Nephron progenitor cell (in vitro differentiated cells): ENCODE results near the gene TNPO1.
A peak's percentile ranks its signal among the peaks of the same experiment; 100 is the strongest.

Experiments
- DNase-seq: peaks from one replicate; pipeline ENCODE4 v3.0.0; 2021
- H3K27ac Mint-ChIP-seq: 2 replicates; pipeline ENCODE4 v1.8.0; 2021; ENCODE audit warnings: mild to moderate bottlenecking, moderate library complexity, mixed read lengths
- H3K27me3 Mint-ChIP-seq: 2 replicates; pipeline ENCODE4 v1.8.0; 2021; ENCODE audit warnings: mild to moderate bottlenecking, low read depth, mixed read lengths; ENCODE audit not compliant: poor library complexity
- H3K36me3 Mint-ChIP-seq: 2 replicates; pipeline ENCODE4 v1.8.0; 2021; ENCODE audit warnings: low read depth, mixed read lengths
- H3K4me1 Mint-ChIP-seq: 2 replicates; pipeline ENCODE4 v1.8.0; 2021; ENCODE audit warnings: mixed read lengths
- H3K4me3 Mint-ChIP-seq: 2 replicates; pipeline ENCODE4 v1.8.0; 2021; ENCODE audit warnings: mild to moderate bottlenecking, moderate library complexity, mixed read lengths
- H3K9me3 Mint-ChIP-seq: 2 replicates; pipeline ENCODE4 v1.8.0; 2021; ENCODE audit warnings: mild to moderate bottlenecking, moderate library complexity, mixed read lengths
- CTCF ChIP-seq: fragments of 200-600 bp; sonication (generic); IDR thresholded peaks from 2 replicates; pipeline ENCODE4 v1.5.0; 2021; ENCODE audit warnings: antibody characterized with exemption

Gene TNPO1

DNA sequence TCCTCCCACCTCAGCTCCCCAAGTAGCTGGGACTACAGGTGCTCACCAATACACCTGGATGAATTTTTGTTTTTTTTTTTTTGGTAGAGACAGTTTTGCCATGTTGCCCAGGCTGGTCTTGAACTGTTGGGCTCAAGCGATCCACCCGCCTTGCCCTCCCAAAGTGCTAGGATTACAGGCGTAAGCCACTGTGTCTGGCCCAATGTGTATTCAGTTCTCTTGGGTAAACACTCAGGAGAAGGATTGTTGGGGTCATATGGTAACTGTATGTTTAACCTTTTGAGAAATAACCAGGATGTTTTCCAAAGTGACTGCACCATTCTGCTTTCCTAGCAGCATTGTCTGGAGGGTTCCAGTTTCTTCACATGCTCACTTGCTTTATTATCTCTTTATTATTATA, 67.4 kb downstream of the TNPO1 start:
- Mint-ChIP-seq H3K27me3 (no peaks in the 10 kb centered on the region), H3K4me1 (peaks cover 5% of the 10 kb centered on the region), H3K9me3 (no peaks in the 10 kb centered on the region), H3K4me3 (no peak overlapping the region), H3K36me3 (peaks cover 89% of the 10 kb centered on the region), H3K27ac (no peak overlapping the region)
- no peak for TF ChIP-seq CTCF
- DNase-seq, result no peak

DNA sequence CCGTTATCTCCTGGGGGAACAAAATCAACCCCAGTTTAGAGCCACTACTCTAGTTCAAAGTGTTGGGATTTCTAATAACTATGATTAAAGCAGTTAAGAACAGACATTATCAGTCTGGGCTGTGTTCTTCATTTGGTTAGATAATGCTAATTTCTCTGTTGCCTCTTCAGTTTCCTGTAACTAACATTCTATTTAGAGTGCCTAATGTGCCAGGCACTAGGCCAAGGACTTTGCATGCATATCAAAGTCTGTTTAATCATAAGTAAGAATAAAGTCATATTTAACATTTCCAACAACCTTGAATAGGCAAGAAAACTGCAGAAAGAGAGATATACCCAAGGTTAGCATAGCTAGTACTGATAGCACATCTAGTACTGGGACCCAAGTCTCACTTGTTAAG, 68.4 kb downstream of the TNPO1 start:
- Mint-ChIP-seq H3K27me3 (no peaks in the 10 kb centered on the region), H3K36me3 (peaks cover 91% of the 10 kb centered on the region), H3K27ac (no peak overlapping the region), H3K4me1 (peaks cover 5% of the 10 kb centered on the region), H3K4me3 (no peak overlapping the region), H3K9me3 (no peaks in the 10 kb centered on the region)
- DNase-seq, result no peak
- TF ChIP-seq CTCF, result no peak

GRCh38 chr5:72885824-72886223, 69.4 kb downstream of the TNPO1 start:
- Mint-ChIP-seq H3K4me3 (no peak overlapping the region), H3K27me3 (no peaks in the 10 kb centered on the region), H3K4me1 (peaks cover 5% of the 10 kb centered on the region), H3K36me3 (peaks cover 92% of the 10 kb centered on the region), H3K9me3 (no peaks in the 10 kb centered on the region), H3K27ac (no peak overlapping the region)
- no peak for TF ChIP-seq CTCF
- DNase-seq, result no peak

DNA sequence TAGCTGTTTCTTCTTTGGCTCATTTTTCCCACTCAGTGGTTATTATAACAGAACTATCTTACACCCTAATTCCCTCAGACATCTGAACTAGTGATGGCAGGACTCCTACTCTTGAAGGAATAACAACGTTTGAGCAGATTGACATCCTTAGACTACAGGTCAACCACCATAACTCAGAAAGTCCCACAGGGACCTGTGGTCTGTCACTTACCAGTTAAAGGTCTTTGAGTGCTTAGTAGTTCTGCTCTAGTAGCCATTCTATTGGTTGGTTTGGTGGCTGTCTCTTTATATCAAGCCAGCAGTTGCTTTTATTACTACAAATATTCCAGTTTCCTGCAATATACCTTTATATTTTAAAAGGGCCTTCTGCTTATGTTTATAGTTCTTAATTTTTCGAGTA, 72.1 kb downstream of the TNPO1 start:
- Mint-ChIP-seq H3K4me3 (no peak overlapping the region), H3K27me3 (no peaks in the 10 kb centered on the region), H3K27ac (no peak overlapping the region), H3K9me3 (no peaks in the 10 kb centered on the region), H3K4me1 (peaks cover 5% of the 10 kb centered on the region), H3K36me3 (peaks cover 86% of the 10 kb centered on the region)
- no peak for DNase-seq
- TF ChIP-seq CTCF, result no peak

GRCh38 chr5:72889324-72889723, 72.9 kb downstream of the TNPO1 start:
- no peak for DNase-seq
- Mint-ChIP-seq H3K27ac (no peak overlapping the region), H3K36me3 (peaks cover 89% of the 10 kb centered on the region), H3K9me3 (no peaks in the 10 kb centered on the region), H3K27me3 (no peaks in the 10 kb centered on the region), H3K4me3 (no peak overlapping the region), H3K4me1 (peaks cover 5% of the 10 kb centered on the region)
- no peak for TF ChIP-seq CTCF

DNA sequence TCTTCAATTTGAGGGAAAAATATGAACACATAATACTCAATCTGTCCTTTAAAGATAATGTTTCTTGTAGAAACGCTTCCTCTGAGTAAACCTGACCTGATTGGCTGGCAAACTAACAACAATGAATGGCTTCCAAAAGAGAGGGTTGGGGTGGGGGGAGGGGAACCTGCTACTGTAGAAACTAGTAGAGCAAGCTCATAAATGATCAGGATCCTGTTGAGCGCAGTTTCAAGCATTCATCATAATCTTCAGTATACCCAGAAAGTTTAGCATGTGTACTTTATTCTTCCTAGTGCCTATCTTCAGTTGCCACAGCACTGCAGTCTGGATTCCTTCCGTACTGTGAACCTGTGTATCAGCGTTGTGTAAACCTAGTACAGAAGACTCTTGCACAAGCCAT, 76.4 kb downstream of the TNPO1 start:
- no peak for DNase-seq
- H3K27ac Mint-ChIP-seq, result peak overlapping the region; percentile 72
- no peak for TF ChIP-seq CTCF
- no peak overlapping the region for H3K4me3 Mint-ChIP-seq
- H3K9me3 Mint-ChIP-seq, result no peaks in the 10 kb centered on the region
- peaks cover 82% of the 10 kb centered on the region for H3K36me3 Mint-ChIP-seq
- H3K27me3 Mint-ChIP-seq, result no peaks in the 10 kb centered on the region
- peaks cover 5% of the 10 kb centered on the region for H3K4me1 Mint-ChIP-seq
